Measurements from ENCODE around the gene ZBTB7B.
A peak's percentile ranks its signal among the peaks of the same experiment; 100 is the strongest.

The ZBTB7B gene

GRCh38 chr1:154964359-154964758, 38.2 kb upstream of the ZBTB7B start:
- no peak overlapping the region for H2AFZ ChIP-seq (ENCODE audit: low read length)
- no peaks in the 10 kb centered on the region for H3F3A ChIP-seq (ENCODE audit: insufficient read depth, low read length)
- peaks cover 5% of the 10 kb centered on the region; the same call in 1 of the 2 replicates for H3K79me2 ChIP-seq (ENCODE audit: insufficient read depth, low read length)
- H3K9ac ChIP-seq (ENCODE audit: low read length): no peak overlapping the region
- TF ChIP-seq EZH2 (IDR thresholded peaks at IDR 0.05; ENCODE audit: borderline replicate concordance, low read length): no peak
- TF ChIP-seq, protein P1, sequence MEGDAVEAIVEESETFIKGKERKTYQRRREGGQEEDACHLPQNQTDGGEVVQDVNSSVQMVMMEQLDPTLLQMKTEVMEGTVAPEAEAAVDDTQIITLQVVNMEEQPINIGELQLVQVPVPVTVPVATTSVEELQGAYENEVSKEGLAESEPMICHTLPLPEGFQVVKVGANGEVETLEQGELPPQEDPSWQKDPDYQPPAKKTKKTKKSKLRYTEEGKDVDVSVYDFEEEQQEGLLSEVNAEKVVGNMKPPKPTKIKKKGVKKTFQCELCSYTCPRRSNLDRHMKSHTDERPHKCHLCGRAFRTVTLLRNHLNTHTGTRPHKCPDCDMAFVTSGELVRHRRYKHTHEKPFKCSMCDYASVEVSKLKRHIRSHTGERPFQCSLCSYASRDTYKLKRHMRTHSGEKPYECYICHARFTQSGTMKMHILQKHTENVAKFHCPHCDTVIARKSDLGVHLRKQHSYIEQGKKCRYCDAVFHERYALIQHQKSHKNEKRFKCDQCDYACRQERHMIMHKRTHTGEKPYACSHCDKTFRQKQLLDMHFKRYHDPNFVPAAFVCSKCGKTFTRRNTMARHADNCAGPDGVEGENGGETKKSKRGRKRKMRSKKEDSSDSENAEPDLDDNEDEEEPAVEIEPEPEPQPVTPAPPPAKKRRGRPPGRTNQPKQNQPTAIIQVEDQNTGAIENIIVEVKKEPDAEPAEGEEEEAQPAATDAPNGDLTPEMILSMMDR (IDR thresholded peaks at IDR 0.05; ENCODE audit: low read length): no peak
- peaks cover 53% of the 10 kb centered on the region for H3K36me3 ChIP-seq (ENCODE audit: insufficient read depth, low read length)
- H3K9me3 ChIP-seq (ENCODE audit: low read length): no peaks in the 10 kb centered on the region
- no peak overlapping the region for H3K4me2 ChIP-seq (ENCODE audit: low read length)
- H3K4me3 ChIP-seq (ENCODE audit: low read depth, low read length, poor library complexity, severe bottlenecking): no peak overlapping the region
- no peaks in the 10 kb centered on the region for H3K9me2 ChIP-seq (ENCODE audit: low read depth, low read length)
- H4K20me1 ChIP-seq (ENCODE audit: insufficient read depth, low read length): no peaks in the 10 kb centered on the region
- H3K27ac ChIP-seq (ENCODE audit: low read depth, low read length, poor library complexity, severe bottlenecking): peak overlapping the region; percentile 41
- H3K4me1 ChIP-seq (ENCODE audit: insufficient read depth, low read length, severe bottlenecking): peaks cover 28% of the 10 kb centered on the region
- no peaks in the 10 kb centered on the region for H3K27me3 ChIP-seq (ENCODE audit: insufficient read depth, low read length)

DNA sequence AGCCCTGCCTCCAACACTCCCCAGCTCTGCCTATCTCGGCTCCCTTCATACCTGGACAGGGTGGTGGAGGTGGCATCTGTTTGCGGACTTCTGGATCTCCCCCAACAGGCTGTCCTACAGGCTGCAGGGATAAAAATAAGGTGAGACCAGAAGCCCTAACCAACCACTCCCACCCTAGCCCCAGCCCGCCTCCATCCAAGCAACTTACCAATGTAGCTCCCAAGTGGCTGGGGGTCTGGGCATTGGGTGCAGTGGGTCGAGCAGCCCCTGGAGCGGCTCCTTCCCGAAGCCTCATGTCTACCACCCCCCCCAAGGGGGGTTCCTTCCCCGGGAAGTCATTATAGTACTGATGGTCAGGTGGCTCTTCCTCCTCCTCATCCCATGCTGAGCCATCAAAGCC, 36.5 kb upstream of the ZBTB7B start:
- H3K79me2 ChIP-seq (ENCODE audit: insufficient read depth, low read length): peaks cover under 1% of the 10 kb centered on the region; the same call in 1 of the 2 replicates
- H3K4me1 ChIP-seq (ENCODE audit: insufficient read depth, low read length, severe bottlenecking): peaks cover 31% of the 10 kb centered on the region
- no peaks in the 10 kb centered on the region for H3K27me3 ChIP-seq (ENCODE audit: insufficient read depth, low read length)

DNA sequence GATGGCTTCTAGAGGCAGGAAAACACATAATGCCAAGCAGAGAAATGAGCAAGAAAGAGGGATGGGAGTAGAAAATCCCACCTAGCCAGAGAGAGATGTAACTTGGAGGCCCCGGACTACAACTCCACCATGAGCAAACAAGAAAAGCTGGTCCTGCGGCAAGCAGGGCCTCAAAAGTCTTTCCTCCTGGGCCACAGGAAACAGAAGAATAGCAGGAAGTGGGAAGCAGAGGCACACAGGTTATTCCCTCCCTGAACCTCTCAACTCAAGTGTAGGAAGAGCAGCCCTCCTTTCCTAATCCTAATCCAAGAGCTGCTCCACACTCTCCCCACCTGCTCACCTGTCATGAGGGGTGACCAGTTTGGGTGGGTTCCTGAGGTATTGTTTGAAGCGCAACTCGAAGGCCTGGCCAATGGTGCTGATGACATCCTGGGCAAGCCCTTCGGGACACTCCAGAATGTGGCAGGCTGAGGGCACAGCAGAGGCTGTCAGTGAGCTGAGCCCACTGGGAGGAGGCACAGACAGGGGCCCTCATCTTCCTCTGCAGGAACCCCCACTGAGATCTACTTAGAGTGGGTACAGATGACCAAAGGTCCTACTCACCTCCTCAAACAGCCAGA, 35.2 kb upstream of the ZBTB7B start:
- Histone ChIP-seq H3K9me3 (ENCODE audit: low read length) (no peaks in the 10 kb centered on the region), H3K4me1 (ENCODE audit: insufficient read depth, low read length, severe bottlenecking) (peaks cover 37% of the 10 kb centered on the region), H3F3A (ENCODE audit: insufficient read depth, low read length) (no peaks in the 10 kb centered on the region), H3K4me3 (ENCODE audit: low read depth, low read length, poor library complexity, severe bottlenecking) (no peak overlapping the region), H3K27ac (ENCODE audit: low read depth, low read length, poor library complexity, severe bottlenecking) (no peak overlapping the region), H3K36me3 (ENCODE audit: insufficient read depth, low read length) (peaks cover 53% of the 10 kb centered on the region), H3K9ac (ENCODE audit: low read length) (no peak overlapping the region), H4K20me1 (ENCODE audit: insufficient read depth, low read length) (no peaks in the 10 kb centered on the region), H3K9me2 (ENCODE audit: low read depth, low read length) (no peaks in the 10 kb centered on the region), H3K79me2 (ENCODE audit: insufficient read depth, low read length) (no peaks in the 10 kb centered on the region), H2AFZ (ENCODE audit: low read length) (no peak overlapping the region), H3K4me2 (ENCODE audit: low read length) (no peak overlapping the region), H3K27me3 (ENCODE audit: insufficient read depth, low read length) (no peaks in the 10 kb centered on the region)
- TF ChIP-seq EZH2 (IDR thresholded peaks at IDR 0.05; ENCODE audit: borderline replicate concordance, low read length): no peak
- TF ChIP-seq, protein P1 (IDR thresholded peaks at IDR 0.05; ENCODE audit: low read length): no peak

More for the DNA sequence above, 36.5 kb upstream of the ZBTB7B start:
- Histone ChIP-seq H4K20me1 (ENCODE audit: insufficient read depth, low read length) (no peaks in the 10 kb centered on the region), H3K9me2 (ENCODE audit: low read depth, low read length) (no peaks in the 10 kb centered on the region), H3K4me2 (ENCODE audit: low read length) (no peak overlapping the region), H3K9ac (ENCODE audit: low read length) (no peak overlapping the region), H3K4me3 (ENCODE audit: low read depth, low read length, poor library complexity, severe bottlenecking) (no peak overlapping the region), H3K9me3 (ENCODE audit: low read length) (no peaks in the 10 kb centered on the region), H3K27ac (ENCODE audit: low read depth, low read length, poor library complexity, severe bottlenecking) (no peak overlapping the region), H3F3A (ENCODE audit: insufficient read depth, low read length) (no peaks in the 10 kb centered on the region), H3K36me3 (ENCODE audit: insufficient read depth, low read length) (peaks cover 53% of the 10 kb centered on the region), H2AFZ (ENCODE audit: low read length) (no peak overlapping the region)
- TF ChIP-seq, protein P1 (IDR thresholded peaks at IDR 0.05; ENCODE audit: low read length): no peak
- TF ChIP-seq EZH2 (IDR thresholded peaks at IDR 0.05; ENCODE audit: borderline replicate concordance, low read length): no peak
